GM19043 (cell line): Measurements from ENCODE around the gene RAB4B.
A peak's percentile ranks its signal among the peaks of the same experiment; 100 is the strongest.
"Not testable (repeated sequence)": the region's sequence is repeated elsewhere in the genome, so short reads cannot be mapped to it uniquely, and the experiment has no call there.

Experiments
- ATAC-seq: cut with Tn5 transposase; IDR thresholded peaks from one replicate; pipeline ENCODE4 v1.9.1; 2021; ENCODE audit warnings: low read depth; ENCODE audit not compliant: unreplicated experiment

The RAB4B gene

GRCh38 chr19:40750058-40750873 is 27.8 kb upstream of the RAB4B start, which contains the start of gene ACTMAP:
Gene ACTMAP (minus strand): TSS chr19:40750477. CDS start chr19:40749803, 674 bp downstream.
- ATAC-seq, result peak; percentile 82

DNA sequence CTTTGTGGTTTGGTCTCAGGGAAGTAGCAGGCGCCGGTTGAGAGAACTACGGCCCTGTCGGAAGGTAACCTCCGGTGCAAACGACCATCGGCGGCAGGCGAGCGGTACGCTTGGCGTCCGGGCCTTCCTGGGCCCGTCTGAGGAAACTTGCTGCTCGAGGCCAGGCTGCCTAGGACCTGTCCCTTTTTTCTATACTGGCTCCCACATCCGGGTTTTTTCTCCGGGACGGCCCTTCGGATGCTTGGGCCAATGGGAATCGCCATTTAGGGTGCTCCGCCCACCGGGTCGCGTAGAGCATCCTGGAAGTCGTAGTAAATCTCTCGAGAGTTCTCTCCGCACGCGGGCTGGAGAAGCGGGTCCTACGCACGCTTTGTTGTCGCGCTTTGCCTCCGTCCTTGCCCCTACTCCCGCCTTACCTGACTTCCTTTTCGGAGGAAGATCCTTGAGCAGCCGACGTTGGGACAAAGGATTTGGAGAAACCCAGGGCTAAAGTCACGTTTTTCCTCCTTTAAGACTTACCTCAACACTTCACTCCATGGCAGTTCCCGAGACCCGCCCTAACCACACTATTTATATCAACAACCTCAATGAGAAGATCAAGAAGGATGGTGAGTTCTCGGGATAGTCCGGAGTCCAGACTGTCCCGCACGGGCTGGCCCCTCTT is 27.0 kb upstream of the RAB4B start, which contains the start of gene SNRPA:
SNRPA (plus strand) TSS at position 330 of the 664 bp plus-strand sequence; CDS start at position 536, 206 bp downstream.
- ATAC-seq, result peak; percentile 53

DNA sequence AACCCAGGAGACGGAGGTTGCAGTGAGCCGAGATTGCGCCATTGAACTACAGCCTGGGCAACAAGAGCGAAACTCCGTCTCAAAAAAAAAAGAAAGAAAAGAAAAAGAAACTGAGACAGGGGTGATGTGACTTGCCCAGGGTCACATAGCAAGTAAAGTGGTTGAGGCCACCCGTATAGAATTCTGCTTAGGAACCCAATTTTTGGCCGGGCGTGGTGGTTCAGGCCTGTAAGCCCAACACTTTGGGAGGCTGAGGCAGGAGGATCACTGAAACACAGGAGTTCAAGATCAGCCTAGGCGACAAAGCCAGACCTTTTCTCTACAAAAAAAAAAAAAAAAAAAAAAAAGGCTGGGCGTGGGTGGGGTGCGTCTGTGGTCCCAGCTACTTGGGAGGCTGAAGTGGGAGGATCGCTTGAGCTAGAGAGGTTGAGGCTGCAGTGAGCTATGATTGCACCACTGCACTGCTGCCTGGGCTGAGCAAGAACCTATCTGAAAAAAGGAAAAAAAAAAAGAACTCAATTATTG is 25.7 kb upstream of the RAB4B start:
- no peak for ATAC-seq

DNA sequence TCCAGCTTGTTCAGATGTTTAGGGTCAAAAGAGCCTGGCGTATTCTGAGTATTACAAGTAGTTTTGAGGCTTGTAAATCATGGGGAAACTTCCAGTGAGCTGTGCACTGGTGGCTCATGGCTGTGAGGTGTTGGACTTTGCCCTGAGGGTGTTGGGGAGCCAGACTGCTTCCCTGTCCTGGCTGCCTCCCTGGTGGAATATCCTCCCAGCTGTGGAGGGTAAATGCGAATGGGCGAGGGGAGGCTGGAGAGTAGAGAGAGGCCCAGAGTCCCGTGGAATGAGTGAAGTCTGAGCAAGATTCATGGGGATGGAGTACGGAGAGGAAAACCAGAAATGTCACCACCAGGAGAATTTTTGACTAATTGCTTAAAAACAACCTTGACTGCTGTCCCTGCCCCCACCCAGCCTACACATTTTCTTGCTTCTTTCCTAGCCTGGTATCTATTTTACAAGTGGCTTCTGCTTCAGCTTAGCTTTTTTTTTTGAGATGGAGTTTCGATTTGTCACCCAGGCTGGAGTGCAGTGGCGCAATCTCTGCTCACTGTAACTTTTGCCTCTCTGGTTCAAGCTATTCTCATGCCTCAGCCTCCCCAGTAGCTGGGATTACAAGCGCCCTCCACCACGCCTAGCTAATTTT is 23.3 kb upstream of the RAB4B start:
- ATAC-seq, result no peak

- ATAC-seq, result no peak
These were observed 22.8 kb upstream of the RAB4B start for GRCh38 chr19:40755248-40755624.

- ATAC-seq, result no peak
These were observed 22.3 kb upstream of the RAB4B start for GRCh38 chr19:40755791-40756190.

- no peak for ATAC-seq
These were observed 21.4 kb upstream of the RAB4B start for GRCh38 chr19:40756502-40757110.

- no peak for ATAC-seq
These were observed 19.6 kb upstream of the RAB4B start for GRCh38 chr19:40758491-40758890.

DNA sequence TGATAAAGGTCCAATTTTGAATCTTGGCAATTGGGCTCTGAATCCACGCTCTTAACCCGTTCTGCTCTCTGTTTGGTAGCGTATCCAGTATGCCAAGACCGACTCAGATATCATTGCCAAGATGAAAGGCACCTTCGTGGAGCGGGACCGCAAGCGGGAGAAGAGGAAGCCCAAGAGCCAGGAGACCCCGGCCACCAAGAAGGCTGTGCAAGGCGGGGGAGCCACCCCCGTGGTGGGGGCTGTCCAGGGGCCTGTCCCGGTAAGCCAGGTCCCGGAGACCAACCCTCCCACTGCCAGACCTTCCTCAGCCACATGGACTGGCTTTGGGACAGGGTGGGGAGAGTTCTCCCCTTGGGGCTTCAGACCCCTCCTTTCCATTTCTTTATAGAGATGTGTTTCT is 18.7 kb upstream of the RAB4B start:
- ATAC-seq, result no peak

DNA sequence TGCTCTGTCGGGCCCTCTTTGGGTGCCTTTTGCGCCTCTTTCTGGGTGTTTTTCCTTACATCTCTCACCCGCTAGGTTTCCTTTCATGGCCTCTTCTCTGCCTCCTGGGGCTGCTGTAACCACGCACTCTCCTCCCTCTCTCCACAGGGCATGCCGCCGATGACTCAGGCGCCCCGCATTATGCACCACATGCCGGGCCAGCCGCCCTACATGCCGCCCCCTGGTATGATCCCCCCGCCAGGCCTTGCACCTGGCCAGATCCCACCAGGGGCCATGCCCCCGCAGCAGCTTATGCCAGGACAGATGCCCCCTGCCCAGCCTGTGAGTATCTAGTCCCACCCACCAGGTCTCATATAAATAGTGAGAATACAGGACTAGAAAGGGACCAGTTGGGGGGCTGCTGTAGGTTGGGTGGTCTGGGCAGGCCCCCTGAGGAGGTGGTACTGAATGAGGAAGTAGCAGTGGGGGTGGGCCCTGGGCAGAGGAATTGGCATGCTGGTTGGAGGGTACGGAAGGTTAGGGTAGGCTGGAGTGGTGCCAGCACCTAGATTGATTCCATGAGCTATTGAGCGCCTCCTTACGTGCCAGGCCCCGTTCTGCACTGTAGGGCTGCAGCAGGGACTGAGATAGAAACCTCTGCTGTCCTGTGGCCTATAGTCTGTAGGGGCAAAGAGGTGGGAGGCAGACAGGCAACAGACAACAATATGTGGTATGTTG is 15.1 kb upstream of the RAB4B start:
- no peak for ATAC-seq

GRCh38 chr19:40763526-40763925 is 14.5 kb upstream of the RAB4B start:
- ATAC-seq, result no peak

DNA sequence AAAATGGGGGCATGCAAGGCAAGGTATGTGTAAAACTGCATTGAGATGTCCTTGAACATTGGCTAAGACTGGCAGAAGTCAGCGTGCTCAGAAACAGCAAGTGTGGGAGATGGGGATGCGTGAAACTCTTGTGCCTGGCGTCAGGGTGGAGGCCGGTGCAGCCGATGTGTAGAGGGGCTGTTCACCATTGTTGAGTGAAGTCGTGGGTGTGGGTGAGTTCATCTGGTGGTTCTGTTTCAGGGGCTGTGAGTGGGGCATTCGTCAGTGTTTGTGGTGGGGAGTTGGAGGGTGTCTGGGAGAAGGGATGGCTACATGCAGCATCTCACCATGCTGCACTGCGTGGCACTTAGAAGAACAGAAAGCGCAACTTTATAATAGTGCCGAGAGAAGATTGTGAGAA is 14.1 kb upstream of the RAB4B start:
- ATAC-seq, result no peak

DNA sequence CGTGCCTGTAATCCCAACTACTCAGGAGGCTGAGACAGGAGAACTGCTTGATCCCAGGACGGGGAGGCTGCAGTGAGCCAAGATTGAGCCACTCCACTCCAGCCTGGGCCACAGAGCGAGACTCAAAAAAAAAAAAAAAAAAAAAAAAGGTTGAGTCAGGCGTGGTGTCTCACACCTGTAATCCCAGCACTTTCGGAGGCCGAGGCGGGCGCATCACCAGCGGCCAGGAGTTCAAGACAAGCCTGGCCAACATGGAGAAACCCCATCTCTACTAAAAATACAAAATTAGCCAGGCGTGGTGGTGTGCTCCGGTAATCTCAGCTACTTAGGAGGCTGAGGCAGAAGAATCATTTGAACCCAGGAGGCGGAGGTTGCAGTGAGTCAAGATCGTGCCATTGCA is 11.7 kb upstream of the RAB4B start:
- ATAC-seq, result not testable (repeated sequence)

- ATAC-seq, result no peak
These were observed 9.2 kb upstream of the RAB4B start for GRCh38 chr19:40768869-40769268.

GRCh38 chr19:40771101-40771862 is 6.8 kb upstream of the RAB4B start:
- ATAC-seq, result not testable (repeated sequence)

DNA sequence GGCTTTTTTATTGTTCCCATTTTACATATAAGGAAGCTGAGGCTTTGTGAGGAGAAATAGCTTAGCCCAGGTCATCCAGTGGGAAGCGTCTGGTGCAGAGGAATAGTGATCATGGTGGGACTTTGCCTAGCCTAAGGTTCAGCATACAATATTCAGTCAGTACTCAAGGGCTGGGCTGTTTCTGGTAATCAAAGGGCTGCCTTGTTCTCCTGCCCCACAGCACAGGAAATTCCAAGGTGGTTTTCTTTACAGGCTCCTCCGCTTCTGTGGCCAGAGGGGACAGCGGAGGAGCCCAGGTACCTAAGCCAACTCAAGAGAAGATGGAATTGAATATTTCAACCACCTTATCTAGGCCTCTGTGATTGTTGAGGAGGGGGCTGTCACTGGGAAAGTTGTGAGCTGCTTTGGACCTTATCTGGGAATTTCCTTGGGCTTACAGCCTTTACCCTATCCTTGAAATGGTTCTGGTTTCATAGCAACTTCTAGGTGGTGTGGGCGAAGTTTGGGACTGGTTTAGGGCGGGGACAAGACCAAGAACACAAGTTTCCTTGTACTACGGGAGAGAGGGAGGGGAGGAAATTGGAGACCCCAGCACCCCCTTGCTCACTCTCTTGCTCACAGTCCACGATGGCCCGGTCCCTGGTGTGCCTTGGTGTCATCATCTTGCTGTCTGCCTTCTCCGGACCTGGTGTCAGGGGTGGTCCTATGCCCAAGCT is 3.0 kb upstream of the RAB4B start, which contains the start of gene MIA:
MIA (plus strand) TSS at position 606 of the 716 bp plus-strand sequence; CDS start at position 628, 22 bp downstream.
- ATAC-seq, result no peak

- no peak for ATAC-seq
These were observed 2.4 kb upstream of the RAB4B start for GRCh38 chr19:40775632-40776022.

DNA sequence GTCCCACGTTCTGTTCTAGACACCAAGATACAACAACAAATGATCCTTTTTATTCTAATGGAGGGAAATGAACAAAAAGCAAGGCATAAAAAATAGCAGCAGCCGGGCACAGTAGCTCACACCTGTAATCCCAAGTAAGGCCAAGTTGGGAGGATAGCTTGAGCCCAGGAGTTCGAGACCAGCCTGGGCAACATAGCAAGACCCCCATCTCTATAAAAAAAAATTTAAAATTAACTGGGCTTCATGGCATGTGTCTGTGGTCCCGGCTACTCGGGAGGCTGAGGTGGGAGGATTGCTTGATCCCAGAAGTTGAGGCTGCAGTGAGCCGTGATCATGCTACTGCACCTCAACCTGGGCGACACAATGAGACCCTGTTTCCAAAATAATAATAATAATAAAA is 1.7 kb upstream of the RAB4B start:
- ATAC-seq, result no peak
